Activated T-cell treated with anti-CD3 and anti-CD28 coated beads for 24 hours (primary cell): Measurements from ENCODE around the gene BOLL.
"Not testable (repeated sequence)": the region's sequence is repeated elsewhere in the genome, so short reads cannot be mapped to it uniquely, and the experiment has no call there.

ENCODE experiments used
- DNase-seq: peaks from one replicate; pipeline ENCODE4 v3.0.0-alpha.2; 2020; ENCODE audit warnings: low read depth

BOLL gene

GRCh38 chr2:197784956-197785941, at the start of gene BOLL:
TSS of gene BOLL (minus strand) at chr2:197785319. CDS start at chr2:197781850, 3,469 bp downstream.
- DNase-seq = no peak

- not testable (repeated sequence) for DNase-seq
Observed at GRCh38 chr2:197834771-197835170, 49.7 kb upstream of the BOLL start.

- no peak for DNase-seq
Observed at GRCh38 chr2:197828464-197829135, 43.5 kb upstream of the BOLL start.

- no peak for DNase-seq
Observed at GRCh38 chr2:197827618-197828017, 42.5 kb upstream of the BOLL start.

GRCh38 chr2:197822333-197822732, 37.2 kb upstream of the BOLL start:
- no peak for DNase-seq

GRCh38 chr2:197821550-197822289, 36.6 kb upstream of the BOLL start:
- DNase-seq = no peak

GRCh38 chr2:197814526-197814925, 29.4 kb upstream of the BOLL start:
- no peak for DNase-seq

GRCh38 chr2:197813093-197813787, 28.1 kb upstream of the BOLL start:
- DNase-seq = no peak

- DNase-seq = no peak
Observed at GRCh38 chr2:197810491-197810890, 25.4 kb upstream of the BOLL start.

- DNase-seq = no peak
Observed at GRCh38 chr2:197810016-197810415, 24.9 kb upstream of the BOLL start.

- DNase-seq = no peak
Observed at GRCh38 chr2:197809064-197809463, 23.9 kb upstream of the BOLL start.

- DNase-seq = no peak
Observed at GRCh38 chr2:197805715-197806633, 20.9 kb upstream of the BOLL start.

GRCh38 chr2:197804758-197805714, 19.9 kb upstream of the BOLL start:
- DNase-seq = no peak

- DNase-seq = peak; percentile 83
Observed at GRCh38 chr2:197804049-197804757, 19.1 kb upstream of the BOLL start, which contains the start of gene PLCL1. TSS of gene PLCL1 (plus strand) at chr2:197804593.

- DNase-seq = no peak
Observed at GRCh38 chr2:197803033-197803444, 17.9 kb upstream of the BOLL start.

GRCh38 chr2:197801033-197801432, 15.9 kb upstream of the BOLL start:
- no peak for DNase-seq

GRCh38 chr2:197800091-197800490, 15.0 kb upstream of the BOLL start:
- DNase-seq = no peak

- no peak for DNase-seq
Observed at GRCh38 chr2:197799068-197799467, 13.9 kb upstream of the BOLL start.

- no peak for DNase-seq
Observed at GRCh38 chr2:197798187-197798586, 13.1 kb upstream of the BOLL start.
